Omental fat pad (tissue), 4 donors: ENCODE measurements around the gene STH. TPM values are rescaled to one million over a fixed set of nuclear protein-coding genes. Genes with fewer than 3 reads are reported as not detected.

Source experiments
- ATAC-seq: fragments of 150-250 bp; one replicate; pipeline ENCODE4 v1.9.1; 2016; ENCODE audit warnings: mild to moderate bottlenecking, moderate library complexity; ENCODE audit not compliant: low FRiP score
- DNase-seq: peaks from one replicate; pipeline ENCODE4 v3.0.0-alpha.2; 2019; ENCODE audit warnings: low spot score
- CTCF ChIP-seq, 3 donors: fragments of 450-650 bp; IDR thresholded peaks; one replicate each; pipeline ENCODE4 v1.5.1; 2016 to 2017; ENCODE audit warnings: antibody characterized with exemption in 3 of 3, mild to moderate bottlenecking in 3 of 3, moderate library complexity in 2 of 3
- total RNA-seq, 4 donors: library from RNA; depleted of rRNA; stranded (reverse); fragments of >200 nt; gene quantifications; one replicate each; pipeline ENCODE4 v1.1.0, GENCODE V29; 2016

Gene STH
- total RNA-seq, 4 donors from 2014 or later = not detected

DNA sequence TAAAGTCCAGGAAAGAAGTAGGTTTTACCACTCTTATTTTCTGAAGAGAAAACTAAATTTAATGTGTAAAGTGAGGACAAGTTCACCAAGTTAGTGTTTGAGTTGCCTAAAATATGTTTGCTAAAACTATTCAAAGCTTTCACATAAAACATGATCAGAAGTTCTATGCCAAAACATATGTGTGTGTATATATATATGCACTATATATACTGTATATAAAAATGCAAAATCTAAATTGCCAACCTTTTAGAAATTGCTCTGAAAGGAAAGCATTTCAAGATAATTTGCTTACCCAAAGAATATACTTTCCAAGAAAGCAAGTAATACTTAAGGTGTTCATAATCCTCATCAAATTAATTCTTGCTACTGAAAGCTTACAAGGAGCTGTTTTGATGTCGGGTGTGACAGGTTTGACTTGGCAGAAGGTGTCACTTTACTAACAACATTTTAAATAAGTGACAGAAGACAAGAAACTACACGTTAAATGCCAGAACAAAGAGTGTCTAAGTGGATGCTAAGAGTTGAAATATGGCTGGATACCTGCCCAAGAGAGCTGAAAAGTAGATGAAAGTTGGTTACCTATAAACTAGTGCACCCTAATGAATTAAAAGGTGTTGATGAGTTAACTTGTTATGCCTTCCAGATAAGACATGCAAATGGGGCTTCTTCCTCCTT lies 32.3 kb upstream of the STH start:
- DNase-seq (no peak), ATAC-seq (no peak)
- no peak for TF ChIP-seq CTCF (IDR thresholded peaks at IDR 0.05)

DNA sequence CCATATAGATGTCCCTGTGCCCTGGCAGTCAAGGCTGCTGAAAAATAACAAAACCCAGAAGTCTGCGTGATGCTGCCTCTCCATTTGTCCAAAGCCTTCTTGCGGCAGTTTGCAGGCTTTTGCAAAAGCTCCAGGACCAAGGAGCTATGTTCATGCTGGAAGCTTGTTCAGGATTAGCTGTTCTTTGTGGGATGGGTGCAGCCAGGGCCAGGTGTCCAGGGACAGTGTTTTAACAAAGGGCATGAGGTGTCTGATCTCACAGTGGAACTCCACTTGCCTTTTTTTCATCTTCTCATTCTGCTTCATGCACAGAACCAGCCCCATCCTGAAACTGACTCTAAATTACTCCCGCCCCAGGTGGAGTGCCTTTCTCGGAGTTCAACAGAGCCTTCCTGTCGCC lies 31.7 kb upstream of the STH start:
- ATAC-seq (no peak), DNase-seq (no peak)

DNA sequence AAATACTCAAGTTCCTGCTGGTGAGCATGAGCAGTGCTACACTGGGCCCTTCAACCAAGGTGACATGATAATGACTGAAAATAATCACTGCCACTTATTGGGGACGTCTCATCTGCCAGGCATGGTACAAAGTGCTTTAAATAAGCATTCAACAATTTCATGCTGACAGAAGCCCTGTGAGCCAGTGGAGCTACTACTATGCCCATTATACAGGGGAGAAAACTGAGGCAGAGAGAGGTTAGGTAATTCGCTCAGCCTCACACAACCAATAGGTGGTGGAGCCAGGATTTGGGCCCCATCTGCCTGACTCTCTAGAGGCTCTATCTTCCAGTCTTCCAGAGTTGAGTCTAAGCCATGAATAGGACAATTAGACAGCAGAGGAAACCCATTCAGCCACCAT lies 30.3 kb upstream of the STH start:
- no peak for DNase-seq
- no peak for TF ChIP-seq CTCF (IDR thresholded peaks at IDR 0.05)
- ATAC-seq = no peak

More for the DNA sequence above, 31.7 kb upstream of the STH start:
- TF ChIP-seq CTCF (IDR thresholded peaks at IDR 0.05) = no peak

- no peak for TF ChIP-seq CTCF (IDR thresholded peaks at IDR 0.05)
- no peak for ATAC-seq
- DNase-seq = no peak
These were observed 29.3 kb upstream of the STH start for GRCh38 chr17:45969726-45970125.

GRCh38 chr17:45970659-45971058 lies 28.4 kb upstream of the STH start:
- ATAC-seq (no peak), DNase-seq (no peak)
- TF ChIP-seq CTCF (IDR thresholded peaks at IDR 0.05) = no peak

- ATAC-seq = no peak
- TF ChIP-seq CTCF (IDR thresholded peaks at IDR 0.05) = no peak
- no peak for DNase-seq
These were observed 27.3 kb upstream of the STH start for GRCh38 chr17:45971698-45972141.

DNA sequence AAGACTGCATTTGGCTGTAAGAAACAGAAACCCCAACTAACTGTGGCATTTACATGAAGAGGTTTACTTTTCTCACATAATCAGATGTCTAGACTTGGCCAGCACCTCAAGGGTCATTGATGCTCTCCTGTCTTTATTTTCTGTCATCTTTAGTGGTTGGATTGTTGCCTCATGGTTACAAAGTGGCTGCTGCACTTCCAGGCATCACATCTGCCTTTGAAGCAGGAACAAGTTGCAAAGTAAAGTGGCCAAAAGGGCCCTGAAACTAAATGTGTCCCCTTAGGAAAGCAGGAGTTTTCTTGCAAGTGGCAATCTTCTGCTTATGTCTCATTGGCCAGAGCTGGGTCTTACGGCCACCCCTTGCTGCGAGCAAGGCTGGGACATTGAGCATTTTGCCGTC lies 26.5 kb upstream of the STH start:
- DNase-seq (no peak), ATAC-seq (no peak)
- TF ChIP-seq CTCF (IDR thresholded peaks at IDR 0.05) = no peak
